Peyer's patch (tissue), 4 donors: ENCODE results near the gene OR2G2. TPM values are rescaled to one million over a fixed set of nuclear protein-coding genes. Genes with fewer than 3 reads are reported as not detected.

Experiments
- DNase-seq, 3 donors: peaks; one replicate each; pipeline ENCODE4 v3.0.0-alpha.2; 2017 to 2019
- H3K27ac ChIP-seq, 4 donors: fragments of 200-600 bp; sonication (generic); one replicate each; pipeline ENCODE4 v1.5.1; 2016 to 2019
- H3K27me3 ChIP-seq, 2 donors: fragments of 200-600 bp; sonication (generic); one replicate each; pipeline ENCODE4 v1.5.1; 2019
- H3K36me3 ChIP-seq, 3 donors: fragments of 200-600 bp; sonication (generic); one replicate each; pipeline ENCODE4 v1.5.1; 2016 to 2019
- H3K4me1 ChIP-seq, 4 donors: fragments of 200-600 bp; sonication (generic); one replicate each; pipeline ENCODE4 v1.5.1; 2016 to 2019
- H3K4me3 ChIP-seq, 4 donors: fragments of 200-600 bp; sonication (generic); 1 replicate in 3 of 4; 2 replicates in 1 of 4; pipeline ENCODE4 v1.5.1; 2016 to 2019; ENCODE audit warnings: mild to moderate bottlenecking in 1 of 4
- H3K9me3 ChIP-seq, 4 donors: fragments of 200-600 bp; sonication (generic); one replicate each; pipeline ENCODE4 v1.5.1; 2016 to 2019; ENCODE audit warnings: mild to moderate bottlenecking in 1 of 4
- POLR2A ChIP-seq, 2 donors: fragments of 450-650 bp; IDR thresholded peaks; one replicate each; pipeline ENCODE4 v1.5.1; 2017; ENCODE audit warnings: antibody characterized with exemption in 2 of 2, mild to moderate bottlenecking in 2 of 2, moderate library complexity in 2 of 2
- total RNA-seq, 4 donors: library from RNA; depleted of rRNA; stranded (reverse); fragments of >200 nt; gene quantifications; one replicate each; pipeline ENCODE4 v1.1.0, GENCODE V29; 2016
- TF ChIP-seq, protein P1 (sequence below), 6 experiments: fragments of 450-650 bp in 4 of 6; fragments of 200-600 bp in 2 of 6; sonication (generic) in 1 of 6; IDR thresholded peaks; one replicate each; pipeline ENCODE4 v1.5.1; 2017 to 2019; ENCODE audit warnings: antibody characterized with exemption in 6 of 6, mild to moderate bottlenecking in 3 of 6, moderate library complexity in 1 of 6

Gene OR2G2
- total RNA-seq, 4 donors from 2014 or later: not detected

DNA sequence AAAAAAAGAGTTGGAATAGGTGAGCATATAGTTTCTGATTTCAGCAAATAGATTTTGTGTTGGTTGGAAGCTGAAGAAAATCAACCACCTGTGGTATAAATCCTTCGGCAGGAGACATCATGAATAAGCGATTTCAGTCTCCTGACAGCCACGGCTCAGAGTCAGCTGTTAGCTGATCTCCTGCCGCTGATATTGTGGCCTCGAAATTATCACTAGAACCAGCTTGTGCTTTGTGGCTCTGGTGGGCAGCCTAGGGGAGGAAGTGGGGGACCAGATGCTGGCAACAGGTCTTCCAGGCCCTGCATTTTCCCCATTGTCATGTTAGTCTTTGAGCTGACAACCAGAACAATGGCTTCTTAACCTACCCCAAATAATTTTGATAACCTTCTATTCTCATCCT is 40.1 kb upstream of the OR2G2 start:
- DNase-seq: no peak

DNA sequence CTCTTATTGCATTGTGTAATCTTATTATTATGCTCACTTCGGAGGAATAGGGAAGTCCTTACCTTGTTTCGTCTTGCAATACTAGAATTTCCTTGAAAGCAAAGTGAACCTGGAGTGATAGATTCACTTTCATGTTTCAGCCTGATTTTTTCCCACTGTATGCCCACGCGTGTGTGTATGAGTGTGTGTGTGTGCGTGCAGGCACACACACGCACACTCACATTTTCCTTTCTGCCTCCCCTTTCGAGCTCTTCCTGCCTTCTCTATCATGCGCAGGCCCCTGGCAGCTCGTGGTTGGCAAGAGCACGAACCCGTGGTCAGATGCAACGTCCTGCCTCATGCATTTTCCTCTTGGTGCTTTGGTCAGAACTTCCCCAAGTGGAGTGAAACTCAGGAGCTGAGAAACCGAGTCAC is 39.4 kb upstream of the OR2G2 start, which contains the start of gene GCSAML:
GCSAML (plus strand) TSS at position 366 of the 414 bp plus-strand sequence. CDS start 58 bp downstream, outside the sequence.
- Histone ChIP-seq H3K27ac (no peak within 1 kb of the TSS), H3K4me3 (no peak within 1 kb of the TSS), H3K4me1 (no peaks in the 10 kb centered on the region), H3K9me3 (no peaks in the 10 kb centered on the region), H3K27me3 (no peaks in the 10 kb centered on the region), H3K36me3 (no peaks in the 10 kb centered on the region)
- TF ChIP-seq, protein P1, sequence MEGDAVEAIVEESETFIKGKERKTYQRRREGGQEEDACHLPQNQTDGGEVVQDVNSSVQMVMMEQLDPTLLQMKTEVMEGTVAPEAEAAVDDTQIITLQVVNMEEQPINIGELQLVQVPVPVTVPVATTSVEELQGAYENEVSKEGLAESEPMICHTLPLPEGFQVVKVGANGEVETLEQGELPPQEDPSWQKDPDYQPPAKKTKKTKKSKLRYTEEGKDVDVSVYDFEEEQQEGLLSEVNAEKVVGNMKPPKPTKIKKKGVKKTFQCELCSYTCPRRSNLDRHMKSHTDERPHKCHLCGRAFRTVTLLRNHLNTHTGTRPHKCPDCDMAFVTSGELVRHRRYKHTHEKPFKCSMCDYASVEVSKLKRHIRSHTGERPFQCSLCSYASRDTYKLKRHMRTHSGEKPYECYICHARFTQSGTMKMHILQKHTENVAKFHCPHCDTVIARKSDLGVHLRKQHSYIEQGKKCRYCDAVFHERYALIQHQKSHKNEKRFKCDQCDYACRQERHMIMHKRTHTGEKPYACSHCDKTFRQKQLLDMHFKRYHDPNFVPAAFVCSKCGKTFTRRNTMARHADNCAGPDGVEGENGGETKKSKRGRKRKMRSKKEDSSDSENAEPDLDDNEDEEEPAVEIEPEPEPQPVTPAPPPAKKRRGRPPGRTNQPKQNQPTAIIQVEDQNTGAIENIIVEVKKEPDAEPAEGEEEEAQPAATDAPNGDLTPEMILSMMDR (IDR thresholded peaks at IDR 0.05): no peak
- TF ChIP-seq POLR2A (IDR thresholded peaks at IDR 0.05): no peak
- DNase-seq: no peak

More for the DNA sequence above, 40.1 kb upstream of the OR2G2 start:
- H3K36me3 ChIP-seq: no peaks in the 10 kb centered on the region
- TF ChIP-seq, protein P1 (IDR thresholded peaks at IDR 0.05): no peak
- TF ChIP-seq POLR2A (IDR thresholded peaks at IDR 0.05): no peak
- H3K27me3 ChIP-seq: no peaks in the 10 kb centered on the region
- H3K27ac ChIP-seq: no peak overlapping the region
- no peaks in the 10 kb centered on the region for H3K9me3 ChIP-seq
- no peak overlapping the region for H3K4me3 ChIP-seq
- H3K4me1 ChIP-seq: no peaks in the 10 kb centered on the region

DNA sequence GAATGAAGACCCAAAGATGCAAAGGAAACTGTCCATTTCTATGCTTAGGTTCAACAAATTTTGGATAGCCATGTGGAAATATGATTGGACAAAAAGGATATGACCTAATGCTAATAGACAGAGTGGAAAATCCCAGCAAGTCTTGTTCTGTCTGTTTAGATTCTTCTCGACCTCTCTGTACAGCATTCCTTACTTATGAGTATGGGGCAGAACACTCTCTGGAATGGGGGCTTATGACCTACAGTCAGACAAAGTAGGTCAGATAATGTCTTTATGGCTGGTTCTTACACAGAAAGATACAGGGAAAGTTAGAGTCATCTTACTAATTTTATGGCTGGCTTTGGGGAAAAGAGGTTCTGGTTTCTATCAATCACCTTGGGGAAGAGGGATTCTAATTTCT is 36.4 kb upstream of the OR2G2 start:
- H3K4me1 ChIP-seq: no peaks in the 10 kb centered on the region
- TF ChIP-seq, protein P1 (IDR thresholded peaks at IDR 0.05): no peak
- TF ChIP-seq POLR2A (IDR thresholded peaks at IDR 0.05): no peak
- H3K9me3 ChIP-seq: no peaks in the 10 kb centered on the region
- H3K27me3 ChIP-seq: no peaks in the 10 kb centered on the region
- no peak overlapping the region for H3K4me3 ChIP-seq
- H3K36me3 ChIP-seq: no peaks in the 10 kb centered on the region
- DNase-seq: no peak
- H3K27ac ChIP-seq: no peak overlapping the region

DNA sequence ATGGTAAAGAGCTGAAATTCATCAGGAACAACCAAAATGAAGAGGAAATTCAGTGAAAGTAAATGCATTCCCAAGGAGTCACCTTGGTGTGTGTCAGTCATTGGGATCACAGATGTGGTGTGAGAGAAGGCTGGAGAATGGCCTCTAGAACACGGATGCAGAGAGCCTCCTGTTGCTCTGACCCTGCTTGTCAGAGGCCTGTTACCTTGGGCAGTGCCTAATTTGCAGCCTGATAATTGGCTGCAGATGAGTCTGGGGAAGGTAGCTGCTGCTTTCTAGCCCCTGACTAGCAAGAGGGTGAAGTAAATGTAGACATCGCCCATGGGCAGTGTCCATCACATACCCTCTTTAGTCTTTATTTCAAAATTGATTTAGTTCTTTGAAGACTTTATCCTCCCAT is 35.9 kb upstream of the OR2G2 start:
- Histone ChIP-seq H3K4me3 (no peak overlapping the region), H3K36me3 (no peaks in the 10 kb centered on the region), H3K27me3 (no peaks in the 10 kb centered on the region), H3K9me3 (no peaks in the 10 kb centered on the region), H3K4me1 (no peaks in the 10 kb centered on the region), H3K27ac (no peak overlapping the region)
- no peak for DNase-seq
- no peak for TF ChIP-seq POLR2A (IDR thresholded peaks at IDR 0.05)
- TF ChIP-seq, protein P1 (IDR thresholded peaks at IDR 0.05): no peak

DNA sequence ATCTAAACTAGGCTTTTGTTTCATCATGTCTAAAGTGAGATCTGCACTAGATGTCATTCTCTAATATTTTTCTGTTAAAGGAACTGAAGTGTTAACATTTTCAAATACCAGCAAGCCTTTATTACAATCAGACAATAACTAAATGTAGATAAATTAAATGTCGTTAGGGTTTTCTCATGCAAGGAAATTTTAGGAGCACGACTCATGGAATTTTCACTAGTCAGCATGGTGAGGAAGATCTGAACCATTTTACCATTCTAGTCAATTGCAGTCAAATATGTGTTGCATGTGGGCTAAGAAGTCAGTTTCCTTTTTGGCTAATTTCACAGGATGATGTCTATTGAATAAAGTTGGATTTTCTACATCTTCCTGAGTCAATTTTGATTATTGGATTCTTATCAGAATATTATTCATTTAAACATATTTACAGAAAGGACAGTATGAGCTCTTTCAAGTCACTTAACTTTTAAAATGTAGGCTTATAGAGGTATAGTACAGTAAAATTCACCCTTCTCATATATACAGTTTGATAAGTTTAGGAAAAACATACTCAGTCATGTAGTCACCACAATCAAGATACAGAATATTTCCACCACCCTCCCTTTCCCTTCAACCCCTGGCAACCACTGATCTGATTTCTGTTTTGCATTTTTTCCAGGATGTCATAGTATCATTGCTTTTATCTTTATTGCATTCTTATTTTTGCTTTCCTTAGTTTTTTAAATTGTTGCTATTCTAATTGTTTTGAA is 30.1 kb upstream of the OR2G2 start:
- Histone ChIP-seq H3K27ac (no peak overlapping the region), H3K9me3 (no peaks in the 10 kb centered on the region), H3K4me3 (no peak overlapping the region), H3K36me3 (no peaks in the 10 kb centered on the region), H3K27me3 (no peaks in the 10 kb centered on the region), H3K4me1 (no peaks in the 10 kb centered on the region)
- TF ChIP-seq, protein P1 (IDR thresholded peaks at IDR 0.05): no peak
- no peak for TF ChIP-seq POLR2A (IDR thresholded peaks at IDR 0.05)
- DNase-seq: no peak
